ENCODE results near the gene FIGLA. TPM values are rescaled to one million over a fixed set of nuclear protein-coding genes. Genes with fewer than 3 reads are reported as not detected.

The FIGLA gene
- total RNA-seq, 1 experiment from 2014 or later = not detected

DNA sequence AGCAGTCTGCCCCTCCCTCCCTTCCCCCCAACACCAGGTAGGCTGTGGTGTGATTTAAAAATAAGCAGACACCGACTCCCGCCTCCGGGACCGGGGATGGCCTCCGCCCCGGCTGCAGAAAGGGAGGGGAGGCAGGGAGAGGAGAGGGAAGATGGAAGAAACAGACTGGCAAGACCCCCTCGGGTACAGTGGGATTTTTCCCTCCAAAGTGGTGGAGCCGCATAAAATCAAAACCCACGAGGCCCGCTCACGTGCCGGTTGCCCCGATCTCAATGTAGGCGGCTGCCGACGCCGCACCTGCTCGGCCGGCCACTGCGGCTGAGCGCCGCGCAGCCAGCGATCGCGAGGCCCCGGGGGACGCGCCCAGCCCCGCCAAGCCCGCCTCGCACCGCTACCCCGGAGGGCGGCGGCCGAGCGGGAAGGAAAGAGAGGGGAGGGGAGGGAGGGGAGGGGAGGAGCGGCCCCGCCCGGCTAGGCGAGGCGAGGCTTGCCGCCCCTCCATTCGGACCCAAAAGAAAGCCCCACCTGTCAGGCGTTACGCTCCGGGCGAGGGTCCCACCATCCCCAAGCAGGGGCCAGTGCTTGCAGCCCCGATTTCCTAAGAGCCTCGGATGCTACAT, 23.3 kb downstream of the FIGLA start (continued):
- no peak for TF ChIP-seq PRDM15 (CRISPR knock-in tag; IDR thresholded peaks at IDR 0.05)
- TF ChIP-seq, protein P1, sequence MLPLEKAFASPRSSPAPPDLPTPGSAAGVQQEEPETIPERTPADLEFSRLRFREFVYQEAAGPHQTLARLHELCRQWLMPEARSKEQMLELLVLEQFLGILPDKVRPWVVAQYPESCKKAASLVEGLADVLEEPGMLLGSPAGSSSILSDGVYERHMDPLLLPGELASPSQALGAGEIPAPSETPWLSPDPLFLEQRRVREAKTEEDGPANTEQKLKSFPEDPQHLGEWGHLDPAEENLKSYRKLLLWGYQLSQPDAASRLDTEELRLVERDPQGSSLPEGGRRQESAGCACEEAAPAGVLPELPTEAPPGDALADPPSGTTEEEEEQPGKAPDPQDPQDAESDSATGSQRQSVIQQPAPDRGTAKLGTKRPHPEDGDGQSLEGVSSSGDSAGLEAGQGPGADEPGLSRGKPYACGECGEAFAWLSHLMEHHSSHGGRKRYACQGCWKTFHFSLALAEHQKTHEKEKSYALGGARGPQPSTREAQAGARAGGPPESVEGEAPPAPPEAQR (CRISPR knock-in tag; IDR thresholded peaks at IDR 0.05) = no peak
- TF ChIP-seq CDX4 (CRISPR knock-in tag; IDR thresholded peaks at IDR 0.05; ENCODE audit: borderline replicate concordance) = no peak
- no peak for TF ChIP-seq JAZF1 (CRISPR knock-in tag; IDR thresholded peaks at IDR 0.05)
- no peak for TF ChIP-seq ZNF423 (CRISPR knock-in tag; IDR thresholded peaks at IDR 0.05)
- TF ChIP-seq PRRX2 (CRISPR knock-in tag; IDR thresholded peaks at IDR 0.05) = no peak
- no peak for TF ChIP-seq NFE2L1 (CRISPR knock-in tag; IDR thresholded peaks at IDR 0.05)
- TF ChIP-seq MLX (CRISPR knock-in tag; IDR thresholded peaks at IDR 0.05) = no peak
- TF ChIP-seq AFF4 (CRISPR knock-in tag; IDR thresholded peaks at IDR 0.05; ENCODE audit: borderline replicate concordance) = peak; percentile 63; the same call in 1 of the 2 replicates
- no peak for TF ChIP-seq ZNF263 (CRISPR knock-in tag; IDR thresholded peaks at IDR 0.05; ENCODE audit: low read depth)
- TF ChIP-seq KAT7 (CRISPR knock-in tag; IDR thresholded peaks at IDR 0.05; ENCODE audit: borderline replicate concordance) = no peak
- TF ChIP-seq NFATC4 (CRISPR knock-in tag; IDR thresholded peaks at IDR 0.05) = no peak
- no peak for TF ChIP-seq OVOL2 (CRISPR knock-in tag; IDR thresholded peaks at IDR 0.05; ENCODE audit: borderline replicate concordance)
- TF ChIP-seq MYBL2 (CRISPR knock-in tag; IDR thresholded peaks at IDR 0.05) = peak; percentile 59; the same call in 1 of the 2 replicates
- TF ChIP-seq TP53 (CRISPR knock-in tag; IDR thresholded peaks at IDR 0.05) = 0 out of 2 replicates have a peak, but pooled peaks have one; percentile 40
- no peak for TF ChIP-seq FOXP1 (CRISPR knock-in tag; IDR thresholded peaks at IDR 0.05; ENCODE audit: borderline replicate concordance)
- no peak; the same call in 1 of the 2 replicates for TF ChIP-seq CREM (CRISPR knock-in tag; IDR thresholded peaks at IDR 0.05)
- no peak for TF ChIP-seq ZNF532 (CRISPR knock-in tag; IDR thresholded peaks at IDR 0.05; ENCODE audit: borderline replicate concordance)
- TF ChIP-seq E2F1 (CRISPR knock-in tag; IDR thresholded peaks at IDR 0.05) = no peak
- TF ChIP-seq ZNF512 (CRISPR knock-in tag; IDR thresholded peaks at IDR 0.05; ENCODE audit: borderline replicate concordance) = no peak

Data from WTC11 (cell line).